T-helper 1 cell treated with Interleukin-12 subunit alpha and Interleukin-12 subunit beta and Interleukin-4 antibody, amounts not matched to agents 30 μg/mL and 1 μg/mL, for 36 hours (primary cell): ENCODE measurements around the gene GSPT1.
"Not testable (repeated sequence)": the region's sequence is repeated elsewhere in the genome, so short reads cannot be mapped to it uniquely, and the experiment has no call there.

Experiments
- H3K27ac Mint-ChIP-seq: one replicate; pipeline ENCODE4 v1.8.0; 2021; ENCODE audit warnings: mild to moderate bottlenecking, mixed read lengths
- H3K27me3 Mint-ChIP-seq: one replicate; pipeline ENCODE4 v1.8.0; 2021; ENCODE audit warnings: low read depth, mixed read lengths
- H3K36me3 Mint-ChIP-seq: one replicate; pipeline ENCODE4 v1.8.0; 2021; ENCODE audit warnings: low read depth, mixed read lengths
- H3K4me1 Mint-ChIP-seq: one replicate; pipeline ENCODE4 v1.8.0; 2021; ENCODE audit warnings: low read depth, mixed read lengths
- H3K4me3 Mint-ChIP-seq: one replicate; pipeline ENCODE4 v1.8.0; 2021; ENCODE audit warnings: mild to moderate bottlenecking, moderate library complexity, mixed read lengths
- H3K9me3 Mint-ChIP-seq: one replicate; pipeline ENCODE4 v1.8.0; 2021; ENCODE audit warnings: mixed read lengths

Gene GSPT1

DNA sequence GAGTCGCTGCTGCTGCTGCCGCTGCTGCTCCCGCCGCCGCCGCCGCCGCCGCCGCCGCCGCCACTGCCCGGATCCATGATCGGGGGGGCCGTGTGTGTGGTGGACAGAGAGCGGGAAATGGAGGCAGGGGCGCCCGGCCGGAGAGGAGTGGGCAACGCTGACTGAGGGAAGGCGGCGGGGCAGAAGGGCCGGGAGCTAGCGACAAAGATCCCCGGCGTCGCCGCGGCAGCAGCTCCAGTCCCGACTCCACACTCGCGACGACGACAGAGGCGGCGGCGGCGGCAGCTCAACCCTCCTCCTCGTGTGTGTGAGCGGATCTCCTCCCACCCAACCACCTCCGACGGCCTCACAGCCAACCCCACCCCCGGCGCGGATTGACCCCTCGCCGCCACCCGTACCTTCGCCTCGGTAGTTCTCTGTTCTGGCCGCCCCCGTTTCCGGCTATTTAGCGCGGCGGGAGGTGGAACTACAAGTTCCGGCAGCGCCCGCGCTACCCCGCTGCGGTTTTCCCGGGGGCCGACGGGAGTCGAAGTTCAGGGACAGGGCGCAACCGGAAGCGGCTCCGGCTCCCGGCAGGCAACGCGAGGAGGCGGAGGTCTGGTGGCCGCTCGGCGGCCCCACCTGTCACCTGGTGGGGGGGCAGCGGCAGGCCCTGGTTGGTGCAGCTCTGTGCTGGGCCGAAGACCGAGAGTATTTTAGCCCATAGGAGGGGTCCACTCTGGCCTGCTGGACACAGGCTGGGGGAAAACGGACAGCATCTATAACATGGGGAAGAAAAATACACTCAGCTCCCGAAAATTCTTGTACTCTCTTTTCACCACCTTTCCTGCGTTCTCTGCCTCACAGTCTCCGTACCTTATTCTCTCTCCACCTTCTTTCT is at the start of gene GSPT1:
GSPT1 (minus strand) TSS at position 313 of the 880 bp plus-strand sequence; CDS start at position 77, 236 bp downstream.
- peaks cover 9% of the 10 kb centered on the region for H3K36me3 Mint-ChIP-seq
- H3K27me3 Mint-ChIP-seq = peaks cover 12% of the 10 kb centered on the region
- peak within 1 kb of the TSS; percentile 97 for H3K27ac Mint-ChIP-seq
- peak within 1 kb of the TSS; percentile 92 for H3K4me3 Mint-ChIP-seq
- no peaks in the 10 kb centered on the region for H3K9me3 Mint-ChIP-seq
- peaks cover 29% of the 10 kb centered on the region for H3K4me1 Mint-ChIP-seq

DNA sequence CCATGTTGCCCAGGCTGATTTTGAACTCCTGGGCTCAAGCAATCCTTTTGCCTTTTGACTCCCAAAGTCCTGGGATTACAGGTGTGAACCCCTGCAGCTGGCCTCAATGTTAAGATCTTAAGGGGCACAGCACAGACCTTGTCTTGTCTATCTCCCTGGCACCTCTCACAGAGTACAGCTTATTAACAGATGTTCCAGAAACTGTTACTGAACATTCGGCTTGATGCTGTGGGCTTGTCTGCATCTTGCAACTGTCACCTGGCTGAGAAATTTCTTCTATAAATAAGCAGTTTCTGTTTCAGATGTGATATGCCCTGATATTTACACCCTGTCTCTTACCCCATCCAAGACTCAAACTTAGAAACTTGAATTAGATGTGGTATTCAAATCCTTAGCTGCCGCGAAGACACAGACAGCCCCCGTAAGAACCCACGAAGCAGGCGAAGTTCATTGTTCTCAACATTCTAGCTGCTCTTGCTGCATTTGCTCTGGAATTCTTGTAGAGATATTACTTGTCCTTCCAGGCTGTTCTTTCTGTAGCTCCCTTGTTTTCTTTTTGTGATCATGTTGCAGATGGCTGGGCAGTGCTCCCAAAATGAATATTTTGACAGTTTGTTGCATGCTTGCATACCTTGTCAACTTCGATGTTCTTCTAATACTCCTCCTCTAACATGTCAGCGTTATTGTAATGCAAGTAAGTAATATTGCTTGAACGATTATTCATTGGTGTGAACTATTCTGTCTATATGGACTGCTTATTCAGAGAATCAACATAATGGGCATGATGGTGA is 49.2 kb upstream of the GSPT1 start, which contains the start of gene TNFRSF17:
TNFRSF17 (plus strand) TSS at position 450 of the 791 bp plus-strand sequence; CDS start at position 565, 115 bp downstream.
- Mint-ChIP-seq H3K4me1 (no peaks in the 10 kb centered on the region), H3K27ac (no peak within 1 kb of the TSS), H3K27me3 (no peaks in the 10 kb centered on the region), H3K4me3 (no peak within 1 kb of the TSS), H3K36me3 (no peaks in the 10 kb centered on the region), H3K9me3 (no peaks in the 10 kb centered on the region)

DNA sequence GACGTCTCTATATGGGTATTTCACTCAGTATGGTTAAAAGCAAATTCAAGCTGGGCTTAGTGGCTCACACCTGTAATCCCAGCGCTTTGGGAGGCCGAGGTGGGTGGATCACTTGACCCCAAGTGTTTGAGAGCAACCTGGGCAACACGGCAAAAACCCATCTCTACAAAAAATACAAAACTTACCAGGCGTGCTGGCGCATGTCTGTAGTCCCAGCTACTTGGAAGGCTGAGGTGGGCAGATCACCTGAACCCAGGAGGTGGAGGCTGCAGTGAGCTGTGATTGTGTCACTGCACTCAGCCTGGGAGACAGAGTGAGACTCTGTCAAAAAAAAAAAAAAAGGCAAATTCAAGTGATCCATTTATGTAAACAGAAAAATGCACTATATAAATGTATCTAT is 48.0 kb upstream of the GSPT1 start:
- Mint-ChIP-seq H3K4me1 (no peaks in the 10 kb centered on the region), H3K4me3 (no peak overlapping the region)

DNA sequence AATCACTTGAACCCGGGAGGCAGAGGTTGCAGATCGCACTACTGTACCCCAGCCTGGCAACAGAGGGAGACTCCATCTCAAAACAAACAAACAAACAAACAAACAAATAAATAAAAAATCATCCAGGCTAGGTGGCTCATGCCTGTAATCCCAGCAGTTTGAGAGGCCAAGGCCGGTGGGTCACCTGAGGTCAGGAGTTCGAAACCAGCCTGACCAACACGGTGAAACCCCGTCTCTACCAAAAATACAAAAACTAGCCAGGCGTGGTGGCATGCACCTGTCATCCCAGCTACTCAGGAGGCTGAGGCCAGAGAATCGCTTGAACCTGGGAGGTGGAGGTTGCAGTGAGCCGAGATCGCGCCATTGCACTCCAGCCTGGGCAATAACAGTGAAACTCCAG is 47.2 kb upstream of the GSPT1 start:
- H3K9me3 Mint-ChIP-seq, H3K27ac Mint-ChIP-seq, H3K4me3 Mint-ChIP-seq, H3K27me3 Mint-ChIP-seq, H3K36me3 Mint-ChIP-seq, H3K4me1 Mint-ChIP-seq: not testable (repeated sequence)

More for the DNA sequence above, 48.0 kb upstream of the GSPT1 start:
- no peak overlapping the region for H3K27ac Mint-ChIP-seq
- H3K36me3 Mint-ChIP-seq = no peaks in the 10 kb centered on the region
- no peaks in the 10 kb centered on the region for H3K9me3 Mint-ChIP-seq
- no peaks in the 10 kb centered on the region for H3K27me3 Mint-ChIP-seq

DNA sequence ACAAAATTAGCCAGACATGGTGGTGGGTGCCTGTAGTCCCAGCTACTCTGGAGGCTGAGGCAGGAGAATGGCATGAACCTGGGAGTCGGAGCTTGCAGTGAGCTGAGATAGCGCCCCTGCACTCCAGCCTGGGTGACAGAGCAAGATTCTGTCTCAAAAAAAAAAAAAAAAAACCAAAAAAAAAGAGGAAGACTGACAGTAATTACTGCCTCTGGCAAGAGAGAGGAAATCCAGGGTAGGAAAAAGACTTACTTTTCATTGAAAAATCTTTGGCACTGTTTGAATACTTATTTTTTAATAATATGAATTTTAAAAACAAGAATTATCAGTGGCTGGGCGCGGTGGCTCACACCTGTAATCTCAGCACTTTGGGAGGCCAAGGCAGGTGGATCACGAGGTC is 46.7 kb upstream of the GSPT1 start:
- not testable (repeated sequence) for H3K27ac Mint-ChIP-seq, H3K9me3 Mint-ChIP-seq, H3K36me3 Mint-ChIP-seq, H3K27me3 Mint-ChIP-seq, H3K4me1 Mint-ChIP-seq, H3K4me3 Mint-ChIP-seq

DNA sequence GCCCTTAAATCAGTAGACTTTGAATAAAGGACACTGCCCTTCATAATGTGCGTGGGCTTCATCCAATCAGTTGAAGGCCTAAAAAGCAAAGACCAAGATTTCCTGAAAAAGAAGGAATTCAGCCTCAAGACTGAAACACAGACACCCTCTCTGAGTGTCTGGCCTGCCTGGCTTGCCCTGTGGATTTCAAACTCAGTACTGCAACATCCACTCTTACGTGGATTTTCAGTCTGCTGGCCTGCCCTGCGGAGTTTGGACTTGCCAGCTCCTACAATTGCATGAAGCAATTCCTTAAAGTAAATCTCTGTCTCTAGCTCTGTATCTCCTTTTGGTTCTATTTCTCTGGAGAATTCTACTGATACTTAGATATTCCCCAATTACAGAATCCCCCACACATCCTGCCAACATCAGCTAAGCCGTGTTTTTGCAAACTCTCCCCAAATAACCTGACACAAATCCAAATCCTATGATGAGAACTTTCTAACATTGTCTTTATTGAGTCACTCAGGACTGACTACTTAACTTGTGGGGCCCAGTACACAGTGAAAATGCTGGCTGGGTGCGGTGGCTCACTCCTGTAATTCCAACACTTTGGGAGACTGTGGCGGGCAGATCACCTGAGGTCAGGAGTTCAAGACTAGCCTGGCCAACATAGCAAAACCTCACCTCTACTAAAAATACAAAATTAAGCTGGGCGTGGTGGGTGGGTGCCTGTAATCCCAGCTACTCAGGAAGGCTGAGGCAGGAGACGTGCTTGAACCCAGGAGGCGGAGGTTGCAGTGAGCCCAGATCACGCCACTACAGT is 42.0 kb upstream of the GSPT1 start:
- Mint-ChIP-seq H3K36me3 (no peaks in the 10 kb centered on the region), H3K4me3 (no peak overlapping the region), H3K4me1 (no peaks in the 10 kb centered on the region), H3K9me3 (no peaks in the 10 kb centered on the region), H3K27ac (no peak overlapping the region), H3K27me3 (no peaks in the 10 kb centered on the region)

DNA sequence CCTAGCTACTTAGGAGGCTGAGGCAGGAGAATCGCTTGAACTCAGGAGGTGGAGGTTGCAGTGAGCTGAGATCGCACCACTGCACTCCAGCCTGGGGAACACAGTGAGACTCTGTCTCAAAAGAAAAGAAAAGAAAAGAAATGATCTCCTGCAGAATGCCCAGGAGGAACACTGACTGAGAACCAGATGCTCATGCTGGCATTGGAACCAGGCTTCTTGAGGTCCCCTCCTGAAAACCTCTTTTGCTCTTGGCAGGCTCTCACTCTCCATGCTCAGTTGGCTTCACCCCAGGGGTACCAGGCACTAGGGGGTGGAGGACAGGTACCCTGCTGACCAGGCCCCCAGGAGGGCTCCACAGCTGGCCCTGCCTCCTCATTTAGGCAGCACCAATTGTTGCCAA is 40.8 kb upstream of the GSPT1 start:
- Mint-ChIP-seq H3K4me3 (no peak overlapping the region), H3K27me3 (no peaks in the 10 kb centered on the region), H3K4me1 (no peaks in the 10 kb centered on the region), H3K27ac (no peak overlapping the region), H3K36me3 (no peaks in the 10 kb centered on the region), H3K9me3 (no peaks in the 10 kb centered on the region)

DNA sequence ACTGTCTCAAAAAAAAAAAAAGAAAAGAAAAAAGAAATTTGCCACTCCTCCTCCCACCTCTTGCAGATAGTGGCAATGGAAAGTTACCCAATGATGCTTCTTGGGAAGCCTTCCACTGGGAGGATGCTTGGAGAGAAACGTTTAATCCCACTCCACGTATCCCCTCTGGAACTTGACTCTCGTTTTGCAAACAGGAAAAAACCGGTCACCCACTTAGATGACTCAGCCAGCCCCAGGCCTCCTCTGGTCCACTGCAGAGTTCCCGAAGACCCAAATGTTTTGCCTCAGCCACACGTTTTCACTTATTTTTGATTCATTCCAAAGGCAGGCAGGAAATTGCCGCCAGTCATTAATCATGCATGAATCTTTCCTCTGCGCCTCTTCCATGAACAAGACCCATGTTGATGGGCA is 40.0 kb upstream of the GSPT1 start:
- H3K27ac Mint-ChIP-seq = no peak overlapping the region
- H3K4me3 Mint-ChIP-seq = no peak overlapping the region
- no peaks in the 10 kb centered on the region for H3K36me3 Mint-ChIP-seq
- no peaks in the 10 kb centered on the region for H3K27me3 Mint-ChIP-seq
- no peaks in the 10 kb centered on the region for H3K4me1 Mint-ChIP-seq
- no peaks in the 10 kb centered on the region for H3K9me3 Mint-ChIP-seq

DNA sequence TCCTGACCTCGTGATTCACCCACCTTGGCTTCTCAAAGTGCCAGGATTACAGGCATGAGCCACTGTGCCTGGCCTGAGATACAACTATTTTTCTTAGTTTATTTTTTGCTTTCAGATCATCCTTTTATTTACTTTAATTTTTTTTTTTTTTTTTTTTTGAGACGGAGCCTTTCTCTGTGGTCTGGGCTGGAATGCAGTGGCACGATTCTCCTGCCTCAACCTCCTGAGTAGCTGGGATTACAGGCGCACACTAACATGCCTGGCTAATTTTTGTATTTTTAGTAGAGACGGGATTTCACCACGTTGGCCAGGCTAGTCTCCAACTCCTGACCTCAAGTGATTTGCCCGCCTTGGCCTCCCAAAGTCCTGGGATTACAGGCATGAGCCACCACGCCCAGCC is 37.8 kb upstream of the GSPT1 start:
- not testable (repeated sequence) for H3K4me1 Mint-ChIP-seq, H3K36me3 Mint-ChIP-seq, H3K4me3 Mint-ChIP-seq, H3K27me3 Mint-ChIP-seq, H3K9me3 Mint-ChIP-seq, H3K27ac Mint-ChIP-seq

DNA sequence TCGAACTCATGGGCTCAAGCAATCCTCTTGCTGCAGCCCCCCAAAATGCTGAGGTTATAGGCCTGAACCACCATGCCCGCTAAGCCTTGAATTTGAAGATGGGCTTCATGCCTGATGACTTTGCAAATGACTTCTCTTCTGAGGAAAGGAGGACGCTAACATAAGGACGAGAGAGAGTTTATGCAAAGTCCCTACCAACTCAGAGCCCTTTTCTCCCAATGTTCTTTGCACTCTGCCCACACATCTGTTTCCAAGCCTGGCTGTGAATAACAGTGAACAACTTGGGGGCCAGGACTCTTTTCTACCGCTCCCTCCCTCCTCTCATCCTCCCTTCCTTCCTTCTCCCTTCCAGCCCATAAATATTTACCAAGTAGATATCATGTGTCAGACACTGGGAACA is 34.6 kb upstream of the GSPT1 start:
- no peaks in the 10 kb centered on the region for H3K27me3 Mint-ChIP-seq
- H3K9me3 Mint-ChIP-seq = no peaks in the 10 kb centered on the region
- no peak overlapping the region for H3K27ac Mint-ChIP-seq
- no peaks in the 10 kb centered on the region for H3K4me1 Mint-ChIP-seq
- H3K4me3 Mint-ChIP-seq = no peak overlapping the region
- no peaks in the 10 kb centered on the region for H3K36me3 Mint-ChIP-seq

DNA sequence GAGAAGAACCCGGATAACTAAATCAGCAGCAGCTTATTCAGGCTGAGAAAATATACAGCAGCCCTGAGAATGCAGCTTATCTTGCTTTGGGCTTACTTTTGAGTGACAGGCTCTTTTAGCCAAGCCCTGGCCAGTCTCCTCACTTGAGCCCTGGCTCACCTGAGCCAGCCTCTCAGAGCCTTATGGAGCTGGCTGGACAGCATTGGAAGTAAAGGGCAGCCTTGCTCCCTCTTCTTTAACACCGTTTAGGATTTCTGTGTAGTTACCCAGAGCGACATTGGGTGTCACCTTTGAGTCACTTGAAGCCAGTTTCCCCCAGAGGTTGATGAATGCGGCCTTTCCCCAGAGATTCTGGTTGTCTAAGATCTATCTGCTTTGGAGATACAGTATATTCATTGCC is 33.8 kb upstream of the GSPT1 start:
- H3K4me3 Mint-ChIP-seq = no peak overlapping the region
- no peak overlapping the region for H3K27ac Mint-ChIP-seq
- H3K36me3 Mint-ChIP-seq = no peaks in the 10 kb centered on the region
- H3K4me1 Mint-ChIP-seq = no peaks in the 10 kb centered on the region
- H3K27me3 Mint-ChIP-seq = no peaks in the 10 kb centered on the region
- no peaks in the 10 kb centered on the region for H3K9me3 Mint-ChIP-seq

DNA sequence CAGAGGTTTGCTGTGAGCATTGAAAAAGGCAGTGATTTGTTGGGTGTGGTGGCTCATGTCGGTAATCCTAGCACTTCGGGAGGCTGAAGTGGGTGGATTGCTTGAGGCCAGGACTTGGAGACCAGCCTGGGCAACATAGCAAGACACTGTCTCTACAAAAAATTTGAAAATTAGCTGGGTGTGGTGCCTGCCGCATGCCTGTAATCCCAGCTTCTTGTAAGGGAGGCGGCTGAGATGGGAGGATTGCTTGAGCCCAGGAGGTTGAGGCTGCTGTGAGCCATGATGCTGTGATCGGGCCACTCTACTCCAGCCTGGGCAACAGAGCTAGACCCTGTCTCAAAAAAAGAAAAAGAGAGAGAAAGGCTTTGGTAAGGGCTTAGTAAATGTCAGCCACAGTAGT is 33.1 kb upstream of the GSPT1 start:
- no peak overlapping the region for H3K27ac Mint-ChIP-seq

DNA sequence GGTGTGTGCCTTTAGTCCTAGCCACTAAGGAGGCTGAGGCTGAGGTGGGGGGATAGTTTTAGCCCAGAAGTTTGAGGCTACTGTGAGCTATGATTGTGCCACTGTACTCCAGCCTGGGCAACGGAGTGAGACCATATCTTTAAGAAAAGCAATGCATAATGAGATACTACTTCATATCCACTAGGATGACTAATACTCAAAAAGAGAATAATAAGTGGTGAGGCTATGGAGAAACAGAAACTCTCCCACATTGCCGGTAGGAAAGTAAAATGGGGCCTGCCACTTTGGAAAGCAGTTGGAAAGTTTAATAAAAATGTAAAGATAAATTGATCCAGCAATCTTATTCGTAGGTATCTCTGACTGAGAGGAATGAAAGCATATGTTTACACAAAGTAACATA is 30.7 kb upstream of the GSPT1 start:
- Mint-ChIP-seq H3K4me1 (no peaks in the 10 kb centered on the region), H3K9me3 (no peaks in the 10 kb centered on the region), H3K36me3 (no peaks in the 10 kb centered on the region), H3K27ac (no peak overlapping the region), H3K4me3 (no peak overlapping the region), H3K27me3 (no peaks in the 10 kb centered on the region)

More for the DNA sequence above, 33.1 kb upstream of the GSPT1 start:
- no peaks in the 10 kb centered on the region for H3K36me3 Mint-ChIP-seq
- no peaks in the 10 kb centered on the region for H3K9me3 Mint-ChIP-seq
- no peaks in the 10 kb centered on the region for H3K27me3 Mint-ChIP-seq
- no peak overlapping the region for H3K4me3 Mint-ChIP-seq
- no peaks in the 10 kb centered on the region for H3K4me1 Mint-ChIP-seq

DNA sequence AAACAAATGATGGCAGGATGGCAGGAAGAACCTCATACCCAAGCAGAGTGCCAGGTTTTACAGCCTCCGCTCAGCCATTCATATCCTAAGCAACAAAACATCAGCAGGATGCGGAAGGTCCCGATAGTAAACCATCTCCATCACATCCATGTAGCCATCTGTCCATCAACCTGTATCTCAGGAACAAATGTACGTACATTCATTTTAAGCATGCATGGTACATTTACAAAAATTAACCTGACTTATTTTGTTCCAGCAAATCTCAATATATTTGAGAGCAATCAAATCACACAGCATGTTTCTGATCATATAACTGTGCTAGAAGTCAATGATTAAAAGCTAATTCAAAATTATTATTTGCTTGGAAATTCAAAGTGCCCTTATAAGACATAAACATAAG is 26.2 kb upstream of the GSPT1 start, which contains the start of gene NPIPB2:
NPIPB2 (minus strand) TSS at position 101 of the 400 bp plus-strand sequence; CDS start at position 101, 0 bp downstream.
- H3K4me3 Mint-ChIP-seq, H3K27me3 Mint-ChIP-seq, H3K4me1 Mint-ChIP-seq, H3K9me3 Mint-ChIP-seq, H3K27ac Mint-ChIP-seq, H3K36me3 Mint-ChIP-seq: not testable (repeated sequence)
